HG03135 (cell line): Measurements from ENCODE around the gene DCST2.
A peak's percentile ranks its signal among the peaks of the same experiment; 100 is the strongest.
"Not testable (repeated sequence)": the region's sequence is repeated elsewhere in the genome, so short reads cannot be mapped to it uniquely, and the experiment has no call there.

Experiments used
- ATAC-seq: cut with Tn5 transposase; IDR thresholded peaks from one replicate; pipeline ENCODE4 v1.9.1; 2021; ENCODE audit warnings: mild to moderate bottlenecking, moderate library complexity; ENCODE audit not compliant: unreplicated experiment

The DCST2 gene

GRCh38 chr1:154983776-154984466, 49.7 kb downstream of the DCST2 start:
- no peak for ATAC-seq

DNA sequence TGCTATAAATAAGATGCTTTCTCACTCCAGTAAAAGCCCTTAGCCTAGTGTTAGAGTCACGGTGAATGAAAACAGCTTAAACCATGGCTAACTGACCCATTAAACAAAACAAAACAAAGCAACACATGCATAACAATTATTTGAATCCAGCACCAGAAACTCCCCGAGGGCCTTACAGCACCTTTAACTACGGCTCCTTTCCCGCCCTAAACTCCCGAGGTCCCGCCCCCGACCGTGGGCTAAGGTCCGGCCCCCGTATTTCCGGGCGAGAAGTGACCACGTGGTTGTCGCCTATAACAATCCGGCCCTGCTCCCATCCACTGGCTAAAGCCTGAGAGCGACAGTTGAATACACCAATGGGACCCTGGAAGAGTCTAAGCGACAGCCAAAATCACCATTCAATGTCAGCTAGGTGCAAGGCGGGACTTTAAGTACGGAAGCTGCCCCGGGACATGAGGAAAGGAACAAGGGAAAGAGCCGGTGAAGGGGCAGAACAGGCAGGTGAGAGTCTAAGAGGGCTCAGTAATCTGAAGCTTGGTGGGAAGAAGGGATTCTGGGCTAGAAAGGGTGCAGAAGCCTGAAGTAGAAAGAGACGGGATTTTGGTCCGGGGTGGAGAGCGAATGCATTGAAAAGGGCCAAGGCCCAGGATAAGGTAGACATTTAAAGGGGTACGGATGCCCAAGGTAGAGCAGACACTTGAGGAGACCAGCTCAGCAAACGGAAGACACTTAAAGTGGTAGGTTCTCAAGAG, 50.5 kb downstream of the DCST2 start, which contains the start of gene FLAD1:
Gene FLAD1 (plus strand): TSS at position 448 of the 752 bp plus-strand sequence. CDS start 351 bp downstream, outside the sequence.
- peak; percentile 97 for ATAC-seq

- no peak for ATAC-seq
These were observed 51.2 kb downstream of the DCST2 start for GRCh38 chr1:154982341-154982740.

DNA sequence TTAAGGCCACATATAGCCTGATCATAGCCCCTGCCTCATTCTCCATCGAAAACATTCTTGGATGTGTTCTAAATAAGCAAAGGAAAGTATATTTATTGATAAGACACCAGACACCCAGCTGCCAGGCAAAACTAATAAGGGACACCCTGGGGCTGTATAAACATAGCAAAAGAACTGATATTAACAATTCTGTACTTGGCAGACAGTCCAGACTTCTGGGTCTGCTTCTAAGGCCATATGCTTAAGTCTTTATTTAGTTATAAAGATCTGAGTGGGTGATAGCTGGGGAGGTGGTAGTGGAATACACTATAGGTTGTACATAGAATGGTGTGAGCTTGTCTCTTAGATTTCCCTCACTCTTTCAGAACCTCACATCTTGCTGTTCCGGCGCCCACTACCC, 55.2 kb downstream of the DCST2 start:
- ATAC-seq, result no peak

GRCh38 chr1:154977762-154978161, 55.8 kb downstream of the DCST2 start:
- ATAC-seq, result not testable (repeated sequence)

DNA sequence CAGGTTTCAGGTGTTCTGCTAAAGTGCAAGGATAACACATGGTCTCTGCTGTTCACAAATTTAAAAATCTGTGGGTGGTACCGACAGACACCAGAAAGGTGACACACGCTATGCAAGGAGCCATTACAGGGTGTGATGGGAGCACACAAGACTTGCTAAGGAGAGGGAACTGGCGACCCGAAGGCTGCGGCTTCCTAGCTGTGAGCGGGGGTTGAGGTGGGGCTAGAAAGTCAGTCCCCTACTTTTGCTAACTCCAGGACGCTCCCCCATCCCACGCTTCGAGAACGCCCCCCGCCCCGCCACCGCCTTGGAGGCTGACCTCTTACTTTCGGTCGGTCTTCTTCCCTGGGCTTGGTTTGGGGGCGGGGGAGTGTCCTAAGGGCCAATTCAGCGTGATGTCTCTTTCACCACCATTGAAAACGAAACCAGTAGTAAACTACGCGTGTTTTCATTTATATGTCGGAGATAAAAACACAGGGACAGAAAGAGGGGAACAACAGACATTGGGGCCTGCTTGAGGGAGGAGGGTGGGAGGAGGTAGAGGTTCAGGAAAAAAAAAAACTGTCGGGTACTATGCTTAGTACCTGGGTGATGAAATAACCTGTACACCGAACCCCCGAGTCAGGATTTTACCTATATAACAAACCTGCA, 58.0 kb downstream of the DCST2 start:
- ATAC-seq, result no peak

DNA sequence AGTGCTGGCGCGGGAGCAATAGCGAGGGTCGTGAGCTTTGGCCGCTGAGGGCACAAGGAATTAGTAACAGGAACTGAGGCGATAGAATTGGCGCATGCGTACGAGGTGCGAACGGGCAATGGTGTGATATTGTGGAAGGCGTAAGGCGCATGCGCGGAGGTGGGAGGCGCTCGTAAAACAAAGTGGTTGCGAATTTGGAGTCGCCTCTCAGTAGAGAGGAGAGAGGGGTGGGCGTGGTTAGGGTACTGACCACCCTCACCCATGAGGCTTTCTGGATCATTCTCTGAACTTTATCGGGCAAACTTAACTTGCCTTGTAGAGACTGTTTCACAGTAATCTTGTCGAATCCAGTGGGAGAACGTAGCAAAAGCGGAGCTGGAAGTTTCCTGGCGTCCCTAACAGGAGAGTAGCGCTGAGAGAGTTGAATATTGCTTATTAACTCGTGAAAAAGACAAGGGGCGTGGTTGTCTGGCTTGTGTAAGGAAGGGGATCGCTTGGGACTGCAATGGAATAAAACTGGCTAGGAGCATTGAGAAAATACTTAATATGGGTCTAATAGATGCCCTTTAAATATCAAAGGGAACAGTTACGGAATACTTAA, 58.7 kb downstream of the DCST2 start:
- ATAC-seq, result peak; percentile 43

- peak; percentile 76 for ATAC-seq
These were observed 59.3 kb downstream of the DCST2 start, which contains the start of gene CKS1B for GRCh38 chr1:154974102-154974807. Gene CKS1B, plus strand, starts transcription at chr1:154974681. Its CDS starts 65 bp downstream, at chr1:154974746.

- ATAC-seq, result peak; percentile 24
These were observed 60.1 kb downstream of the DCST2 start for GRCh38 chr1:154973344-154974101.

- ATAC-seq, result no peak
These were observed 60.9 kb downstream of the DCST2 start for GRCh38 chr1:154972517-154973343.

DNA sequence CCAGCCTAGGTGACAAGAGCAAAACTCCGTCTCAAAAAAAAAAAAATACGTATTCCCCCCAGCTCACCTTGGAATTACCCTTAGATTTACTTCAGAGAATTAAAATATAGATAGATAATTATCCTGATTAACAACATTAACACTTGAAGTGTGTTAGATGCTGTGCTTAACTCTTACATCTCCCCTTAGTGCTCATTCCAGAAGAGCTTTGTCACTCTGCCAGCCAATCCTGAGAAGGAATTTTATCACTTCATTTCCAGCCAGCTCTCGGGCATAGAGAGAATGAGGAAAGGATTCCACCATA, 61.4 kb downstream of the DCST2 start:
- ATAC-seq, result no peak

GRCh38 chr1:154971341-154971998, 62.1 kb downstream of the DCST2 start:
- ATAC-seq, result no peak

- no peak for ATAC-seq
These were observed 62.8 kb downstream of the DCST2 start, which contains the start of gene SHC1 for GRCh38 chr1:154970631-154971340. Gene SHC1, minus strand, starts transcription at chr1:154970747. Its CDS starts 221 bp downstream, at chr1:154970526.

DNA sequence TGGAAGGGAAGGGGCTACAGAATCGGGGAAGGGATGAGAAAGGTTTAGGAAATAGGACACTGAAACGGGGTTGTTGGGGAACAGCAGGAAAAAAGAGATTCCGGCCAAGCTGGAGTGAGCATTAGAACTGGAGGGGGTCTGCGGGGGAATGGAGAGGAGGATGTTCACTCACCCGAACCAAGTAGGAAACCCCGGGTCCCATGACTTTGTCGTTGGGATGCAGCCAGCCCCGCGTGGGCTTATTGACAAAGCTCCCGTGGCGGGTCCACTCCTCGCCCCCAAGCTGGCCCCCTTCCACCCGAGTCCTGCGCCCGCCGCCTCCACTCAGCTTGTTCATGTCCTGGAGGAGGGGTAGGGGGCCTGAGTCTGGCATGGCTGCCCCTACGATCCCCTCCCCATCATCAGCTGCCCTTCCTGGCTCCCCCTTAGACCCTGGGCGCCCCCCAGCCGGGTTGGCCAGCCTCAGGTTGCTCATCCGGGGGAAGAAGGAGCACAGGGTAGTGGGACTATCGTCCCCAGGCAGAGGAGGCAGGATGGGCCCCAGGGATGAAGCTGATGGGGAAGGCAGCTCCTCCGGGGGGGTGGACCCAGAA, 63.6 kb downstream of the DCST2 start:
- ATAC-seq, result no peak

- no peak for ATAC-seq
These were observed 64.3 kb downstream of the DCST2 start for GRCh38 chr1:154969246-154969645.

GRCh38 chr1:154968731-154969130, 64.8 kb downstream of the DCST2 start:
- ATAC-seq, result no peak
